ENCODE measurements around the gene USP9Y. TPM values are rescaled to one million over a fixed set of nuclear protein-coding genes. Genes with fewer than 3 reads are reported as not detected.

Gene USP9Y
- total RNA-seq, 2 experiments from 2014 or later, result 32.1 to 37.1 TPM

- POLR2A ChIA-PET, result no interaction called here
- no peak for ATAC-seq (ENCODE audit: poor library complexity)
- no peaks in the 10 kb centered on the region for H3K4me1 Mint-ChIP-seq (ENCODE audit: low read depth)
These were observed 93.0 kb downstream of the USP9Y start for GRCh38 chrY:12793999-12794398.

DNA sequence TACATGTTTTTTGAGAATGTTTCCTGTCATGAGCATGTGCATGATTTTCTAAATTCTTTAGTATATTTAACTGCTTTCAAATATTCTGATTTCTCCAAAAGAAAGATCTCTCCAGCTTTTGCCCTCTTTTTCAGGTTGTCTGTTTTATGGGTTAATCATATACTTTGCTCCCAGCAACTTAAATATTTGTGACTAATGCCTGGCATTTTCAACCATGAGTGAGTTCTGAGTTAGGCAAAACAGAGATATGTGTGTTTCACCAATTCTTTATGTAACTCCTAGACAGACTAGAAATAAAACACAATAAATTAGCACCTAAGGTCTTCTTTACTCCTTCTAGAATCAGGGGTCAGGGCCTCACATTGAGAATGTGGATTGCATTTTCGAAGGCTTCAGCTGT is 107.0 kb downstream of the USP9Y start:
- H3K36me3 ChIP-seq (ENCODE audit: insufficient read depth, low read length), result peaks cover 33% of the 10 kb centered on the region
- Mint-ChIP-seq H3K27me3 (no peaks in the 10 kb centered on the region), H3K9me3 (no peaks in the 10 kb centered on the region), H3K27ac (no peak overlapping the region), H3K36me3 (ENCODE audit: low read depth) (peaks cover 56% of the 10 kb centered on the region), H3K4me3 (no peak overlapping the region), H3K4me1 (ENCODE audit: low read depth) (peaks cover 5% of the 10 kb centered on the region)
- DNase-seq, result no peak
- H3K4me1 ChIP-seq (ENCODE audit: insufficient read depth, low read length), result no peaks in the 10 kb centered on the region
- POLR2A ChIA-PET, result no interaction called here
- no peak overlapping the region for H3K27ac ChIP-seq (ENCODE audit: low read depth in 1 of 2, low read length in 2 of 2)
- H3K27me3 ChIP-seq (ENCODE audit: control insufficient read depth in 1 of 2, insufficient read depth in 2 of 2, low read length in 2 of 2), result no peaks in the 10 kb centered on the region
- TF ChIP-seq CTCF (IDR thresholded peaks at IDR 0.05), result no peak
- no peaks in the 10 kb centered on the region for H3K9me3 ChIP-seq (ENCODE audit: control insufficient read depth in 1 of 2, insufficient read depth in 1 of 2, low read length in 2 of 2)
- CTCF ChIA-PET, result no interaction called here
- no peak for ATAC-seq (ENCODE audit: poor library complexity)
- intact Hi-C loops (cut with DNase I, micrococcal nuclease), result no loop called here
- H3K4me3 ChIP-seq (ENCODE audit: low read length), result no peak overlapping the region

More at GRCh38 chrY:12793999-12794398, 93.0 kb downstream of the USP9Y start:
- H3K27me3 Mint-ChIP-seq, result no peaks in the 10 kb centered on the region
- no peak overlapping the region for H3K27ac ChIP-seq (ENCODE audit: low read depth in 1 of 2, low read length in 2 of 2)
- H3K4me1 ChIP-seq (ENCODE audit: insufficient read depth, low read length), result no peaks in the 10 kb centered on the region
- CTCF ChIA-PET, result no interaction called here
- no peaks in the 10 kb centered on the region for H3K9me3 ChIP-seq (ENCODE audit: control insufficient read depth in 1 of 2, insufficient read depth in 1 of 2, low read length in 2 of 2)
- no peak for TF ChIP-seq CTCF (IDR thresholded peaks at IDR 0.05)
- intact Hi-C loops (cut with DNase I, micrococcal nuclease), result no loop called here
- no peak overlapping the region for H3K4me3 Mint-ChIP-seq
- no peaks in the 10 kb centered on the region for H3K9me3 Mint-ChIP-seq
- no peak overlapping the region for H3K27ac Mint-ChIP-seq
- no peak overlapping the region for H3K4me3 ChIP-seq (ENCODE audit: low read length)
- no peak for DNase-seq
- peaks cover 68% of the 10 kb centered on the region for H3K36me3 Mint-ChIP-seq (ENCODE audit: low read depth)
- H3K27me3 ChIP-seq (ENCODE audit: control insufficient read depth in 1 of 2, insufficient read depth in 2 of 2, low read length in 2 of 2), result no peaks in the 10 kb centered on the region
- peaks cover 33% of the 10 kb centered on the region for H3K36me3 ChIP-seq (ENCODE audit: insufficient read depth, low read length)

- CTCF ChIA-PET, result no interaction called here
- Mint-ChIP-seq H3K9me3 (no peaks in the 10 kb centered on the region), H3K27ac (no peak overlapping the region), H3K36me3 (ENCODE audit: low read depth) (peaks cover 55% of the 10 kb centered on the region), H3K4me3 (no peak overlapping the region), H3K27me3 (no peaks in the 10 kb centered on the region), H3K4me1 (ENCODE audit: low read depth) (peaks cover 5% of the 10 kb centered on the region)
- POLR2A ChIA-PET, result no interaction called here
- intact Hi-C loops (cut with DNase I, micrococcal nuclease), result no loop called here
- peak; percentile 14 for TF ChIP-seq CTCF (IDR thresholded peaks at IDR 0.05)
- no peaks in the 10 kb centered on the region for H3K27me3 ChIP-seq (ENCODE audit: control insufficient read depth in 1 of 2, insufficient read depth in 2 of 2, low read length in 2 of 2)
- no peak overlapping the region for H3K4me3 ChIP-seq (ENCODE audit: low read length)
- H3K27ac ChIP-seq (ENCODE audit: low read depth in 1 of 2, low read length in 2 of 2), result no peak overlapping the region
- DNase-seq (no peak), ATAC-seq (ENCODE audit: poor library complexity) (no peak)
- no peaks in the 10 kb centered on the region for H3K9me3 ChIP-seq (ENCODE audit: control insufficient read depth in 1 of 2, insufficient read depth in 1 of 2, low read length in 2 of 2)
- H3K36me3 ChIP-seq (ENCODE audit: insufficient read depth, low read length), result peaks cover 30% of the 10 kb centered on the region
- H3K4me1 ChIP-seq (ENCODE audit: insufficient read depth, low read length), result no peaks in the 10 kb centered on the region
These were observed 108.0 kb downstream of the USP9Y start for GRCh38 chrY:12809034-12809433.

Data from CD4-positive, alpha-beta T cell (primary cell).